CD14-positive monocyte (primary cell): Measurements from ENCODE around the gene ZBED4. TPM values are rescaled to one million over a fixed set of nuclear protein-coding genes. Genes with fewer than 3 reads are reported as not detected.
A peak's percentile ranks its signal among the peaks of the same experiment; 100 is the strongest.

Experiments used
- DNase-seq, 3 donors: peaks; one replicate each; pipeline ENCODE4 v3.0.0-alpha.2; 2011 to 2022
- H2AFZ ChIP-seq: 2 replicates; pipeline ENCODE4 v1.6.0; 2012; ENCODE audit warnings: mild to moderate bottlenecking, low read depth, low read length, inconsistent platforms; ENCODE audit not compliant: insufficient read depth, poor library complexity, severe bottlenecking
- H3K27ac ChIP-seq, 2 donors: 1 replicate in 1 of 2; 2 replicates in 1 of 2; pipeline ENCODE4 v1.5.1; 2012 to 2013; ENCODE audit warnings: low read length in 2 of 2, control low read depth in 1 of 2, inconsistent platforms in 1 of 2, low read depth in 1 of 2, mild to moderate bottlenecking in 1 of 2
- H3K27me3 ChIP-seq, 2 donors: one replicate each; pipeline versions ENCODE4 v1.6.0 to v1.6.1; 2011 to 2013; ENCODE audit warnings: low read length in 2 of 2; ENCODE audit not compliant: control insufficient read depth in 2 of 2, insufficient read depth in 2 of 2
- H3K36me3 ChIP-seq, 2 donors: replicated peaks in 1 of 2; 1 replicate in 1 of 2; 2 replicates in 1 of 2; pipeline versions ENCODE4 v1.5.1 to v1.6.1; 2012 to 2013; ENCODE audit warnings: low read length in 2 of 2, control low read depth in 1 of 2, inconsistent platforms in 1 of 2, mild to moderate bottlenecking in 1 of 2; ENCODE audit not compliant: insufficient read depth in 2 of 2, control insufficient read depth in 1 of 2
- H3K4me1 ChIP-seq, 2 donors: 1 replicate in 1 of 2; 2 replicates in 1 of 2; pipeline versions ENCODE4 v1.5.1 to v1.6.1; 2012 to 2013; ENCODE audit warnings: low read length in 2 of 2, control low read depth in 1 of 2, inconsistent platforms in 1 of 2, mild to moderate bottlenecking in 1 of 2, moderate library complexity in 1 of 2; ENCODE audit not compliant: insufficient read depth in 2 of 2, control insufficient read depth in 1 of 2
- H3K4me2 ChIP-seq: replicated peaks from 2 replicates; pipeline ENCODE3; 2012; ENCODE audit warnings: low read length, moderate library complexity, mild to moderate bottlenecking; ENCODE audit not compliant: poor library complexity, severe bottlenecking; ENCODE audit errors: extremely low read depth
- H3K4me3 ChIP-seq, 3 experiments: fragments of 200-600 bp in 1 of 3; sonication (generic) in 1 of 3; replicated peaks in 1 of 3; 1 replicate in 2 of 3; 2 replicates in 1 of 3; pipeline ENCODE4 v1.5.1; 2011 to 2013; ENCODE audit warnings: low read length in 3 of 3, mild to moderate bottlenecking in 3 of 3, control low read depth in 2 of 3, low read depth in 2 of 3, inconsistent platforms in 1 of 3, moderate library complexity in 1 of 3
- H3K79me2 ChIP-seq: 2 replicates; pipeline ENCODE4 v1.6.0; 2012; ENCODE audit warnings: mild to moderate bottlenecking, control low read depth, inconsistent platforms, low read length, moderate library complexity; ENCODE audit not compliant: insufficient read depth
- H3K9ac ChIP-seq: 2 replicates; pipeline ENCODE4 v1.6.0; 2017; ENCODE audit warnings: low read length, mild to moderate bottlenecking; ENCODE audit not compliant: insufficient read depth, poor library complexity, severe bottlenecking
- H3K9me3 ChIP-seq, 2 donors: replicated peaks in 1 of 2; 1 replicate in 1 of 2; 2 replicates in 1 of 2; pipeline versions ENCODE4 v1.5.1 to v1.6.1; 2012 to 2013; ENCODE audit warnings: low read length in 2 of 2, control low read depth in 1 of 2; ENCODE audit not compliant: control insufficient read depth in 1 of 2, insufficient read depth in 1 of 2
- H4K20me1 ChIP-seq: 2 replicates; pipeline ENCODE4 v1.6.0; 2012; ENCODE audit warnings: mild to moderate bottlenecking, low read length, control low read depth, moderate library complexity; ENCODE audit not compliant: insufficient read depth
- H3K27ac Mint-ChIP-seq, 7 donors: one replicate each; pipeline ENCODE4 v1.8.0; 2020; ENCODE audit warnings: mild to moderate bottlenecking in 7 of 7, mixed read lengths in 7 of 7, moderate library complexity in 6 of 7, inconsistent platforms in 2 of 7
- H3K27me3 Mint-ChIP-seq, 3 donors: one replicate each; pipeline ENCODE4 v1.8.0; 2021 to 2022; ENCODE audit warnings: low read depth in 3 of 3, mild to moderate bottlenecking in 3 of 3, mixed read lengths in 3 of 3, moderate library complexity in 3 of 3, inconsistent platforms in 1 of 3
- H3K36me3 Mint-ChIP-seq, 2 donors: one replicate each; pipeline ENCODE4 v1.8.0; 2020; ENCODE audit warnings: mixed read lengths in 2 of 2, inconsistent platforms in 1 of 2, mild to moderate bottlenecking in 1 of 2
- H3K4me1 Mint-ChIP-seq: one replicate; pipeline ENCODE4 v1.8.0; 2020; ENCODE audit warnings: mild to moderate bottlenecking, mixed read lengths
- H3K4me3 Mint-ChIP-seq, 2 donors: one replicate each; pipeline ENCODE4 v1.8.0; 2020; ENCODE audit warnings: mild to moderate bottlenecking in 2 of 2, mixed read lengths in 2 of 2, moderate library complexity in 1 of 2
- H3K9me3 Mint-ChIP-seq, 7 donors: one replicate each; pipeline ENCODE4 v1.8.0; 2020 to 2022; ENCODE audit warnings: mixed read lengths in 7 of 7, mild to moderate bottlenecking in 6 of 7, moderate library complexity in 6 of 7, inconsistent platforms in 2 of 7
- WGBS: methylation state at CpG from one replicate; pipeline ENCODE4 v1.1.5; 2013; ENCODE audit warnings: missing lambda C conversion rate; ENCODE audit not compliant: insufficient coverage; 5-methylcytosine and 5-hydroxymethylcytosine counted together
- intact Hi-C, 2 donors: fragments of 100-400 bp; cut with micrococcal nuclease; formaldehyde crosslinking; loops; one replicate each; pipeline versions ENCODE4 v1.15.0 to v1.15.1; 2023
- polyA plus RNA-seq, 3 donors: library from polyadenylated mRNA; depleted of rRNA in 1 of 3; unstranded in 2 of 3; stranded (reverse) in 1 of 3; fragments of 300-500 nt in 2 of 3; fragments of >200 nt in 1 of 3; fragmentation: Illumina TruSeq in 2 of 3; gene quantifications; 1 replicate in 2 of 3; 2 replicates in 1 of 3; pipeline ENCODE4 v1.2.3, GENCODE V29; 2012 to 2021
- TF ChIP-seq, protein P1 (sequence below): fragments of 200-600 bp; IDR thresholded peaks from one replicate; pipeline ENCODE4 v1.8.0; 2022; ENCODE audit warnings: antibody characterized with exemption, mild to moderate bottlenecking

ZBED4 gene
- polyA plus RNA-seq, 3 donors = 3.8 to 8.2 (median 5.7) TPM

DNA sequence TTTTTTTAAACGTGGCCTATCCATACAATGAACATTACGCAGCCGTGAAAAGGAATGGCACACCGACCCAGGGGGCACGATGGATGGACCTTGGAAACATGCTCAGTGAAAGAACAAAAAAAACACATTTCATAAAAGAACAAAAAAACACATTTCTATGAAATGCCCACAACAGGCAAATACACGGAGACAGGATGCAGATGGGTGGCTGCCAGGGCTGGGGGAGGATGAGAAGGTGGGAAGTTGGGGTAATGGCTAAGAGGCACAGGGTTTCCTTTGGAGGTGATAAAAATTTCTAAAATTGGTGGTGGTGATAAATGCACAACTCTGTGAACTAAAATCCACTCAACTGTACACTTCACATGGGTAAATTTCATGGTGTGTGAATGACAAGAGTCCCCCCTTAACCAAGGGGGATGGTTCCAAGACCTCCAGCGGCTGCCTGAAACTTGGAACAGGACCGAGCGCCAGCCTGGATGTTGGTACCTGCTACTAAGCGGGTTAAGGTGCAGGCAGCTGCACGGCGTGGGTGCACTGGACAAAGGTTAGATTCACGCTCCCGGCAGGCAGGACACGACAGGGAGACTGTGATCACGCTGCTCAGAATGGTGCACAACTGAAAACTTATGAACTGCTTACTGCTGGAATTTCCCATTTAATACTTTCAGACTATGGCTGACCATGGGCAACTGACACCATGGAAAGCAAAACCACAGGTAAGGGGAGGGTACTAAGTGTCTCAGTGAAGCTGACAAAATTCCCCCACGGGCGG, 42.4 kb upstream of the ZBED4 start:
- H3K4me3 Mint-ChIP-seq = no peak overlapping the region
- no peak overlapping the region for H3K4me3 ChIP-seq
- peaks cover 0 to 2% (median 0%) of the 10 kb centered on the region in 3 donors for H3K27me3 Mint-ChIP-seq
- peaks cover 14 to 44% of the 10 kb centered on the region in 2 donors for H3K36me3 ChIP-seq
- H3K36me3 Mint-ChIP-seq = peaks cover 32 to 39% of the 10 kb centered on the region in 2 donors
- no peaks in the 10 kb centered on the region for H3K9me3 Mint-ChIP-seq
- DNase-seq = no peak
- H4K20me1 ChIP-seq = peaks cover 99% of the 10 kb centered on the region
- intact Hi-C loops = no loop called here
- H2AFZ ChIP-seq = no peak overlapping the region
- no peaks in the 10 kb centered on the region for H3K9me3 ChIP-seq
- H3K79me2 ChIP-seq = peaks cover 98% of the 10 kb centered on the region
- peak overlapping the region in 4 of 7 donors; percentile 48 to 81 (median 56) for H3K27ac Mint-ChIP-seq
- H3K27ac ChIP-seq = peak overlapping the region in 1 of 2 donors; percentile 4
- no peaks in the 10 kb centered on the region for H3K27me3 ChIP-seq
- no peak overlapping the region for H3K4me2 ChIP-seq
- 16% methylated on average over 10 of the region's 18 CpGs for WGBS
- peaks cover 41% of the 10 kb centered on the region for H3K4me1 Mint-ChIP-seq
- H3K9ac ChIP-seq = no peak overlapping the region
- TF ChIP-seq, protein P1, sequence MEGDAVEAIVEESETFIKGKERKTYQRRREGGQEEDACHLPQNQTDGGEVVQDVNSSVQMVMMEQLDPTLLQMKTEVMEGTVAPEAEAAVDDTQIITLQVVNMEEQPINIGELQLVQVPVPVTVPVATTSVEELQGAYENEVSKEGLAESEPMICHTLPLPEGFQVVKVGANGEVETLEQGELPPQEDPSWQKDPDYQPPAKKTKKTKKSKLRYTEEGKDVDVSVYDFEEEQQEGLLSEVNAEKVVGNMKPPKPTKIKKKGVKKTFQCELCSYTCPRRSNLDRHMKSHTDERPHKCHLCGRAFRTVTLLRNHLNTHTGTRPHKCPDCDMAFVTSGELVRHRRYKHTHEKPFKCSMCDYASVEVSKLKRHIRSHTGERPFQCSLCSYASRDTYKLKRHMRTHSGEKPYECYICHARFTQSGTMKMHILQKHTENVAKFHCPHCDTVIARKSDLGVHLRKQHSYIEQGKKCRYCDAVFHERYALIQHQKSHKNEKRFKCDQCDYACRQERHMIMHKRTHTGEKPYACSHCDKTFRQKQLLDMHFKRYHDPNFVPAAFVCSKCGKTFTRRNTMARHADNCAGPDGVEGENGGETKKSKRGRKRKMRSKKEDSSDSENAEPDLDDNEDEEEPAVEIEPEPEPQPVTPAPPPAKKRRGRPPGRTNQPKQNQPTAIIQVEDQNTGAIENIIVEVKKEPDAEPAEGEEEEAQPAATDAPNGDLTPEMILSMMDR = no peak
- peaks cover 16 to 30% of the 10 kb centered on the region in 2 donors for H3K4me1 ChIP-seq

DNA sequence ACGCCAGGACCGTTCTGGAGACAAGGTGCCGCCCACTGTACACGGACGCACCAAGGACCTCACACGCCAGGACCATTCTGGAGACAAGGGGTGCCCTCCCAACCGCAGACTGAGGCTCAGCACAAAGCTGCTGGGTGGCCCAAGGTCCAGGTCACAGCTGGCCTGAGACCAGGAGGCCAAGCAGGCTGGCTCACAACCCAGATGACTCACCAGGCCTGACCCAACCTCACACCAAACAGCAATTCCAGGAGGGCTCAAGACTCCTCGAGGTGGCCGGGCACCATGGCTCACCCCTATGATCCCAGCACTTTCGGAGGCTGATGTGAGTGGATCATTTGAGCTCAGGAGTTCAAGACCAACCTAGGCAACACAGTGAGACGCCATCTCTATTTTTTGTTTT, 40.8 kb upstream of the ZBED4 start:
- H3K9ac ChIP-seq = no peak overlapping the region
- no peak overlapping the region for H2AFZ ChIP-seq
- Mint-ChIP-seq H3K36me3 (peaks cover 36 to 50% of the 10 kb centered on the region in 2 donors), H3K4me3 (no peak overlapping the region), H3K27me3 (peaks cover 0 to 2% (median 0%) of the 10 kb centered on the region in 3 donors), H3K9me3 (no peaks in the 10 kb centered on the region), H3K27ac (peak overlapping the region in 2 of 7 donors; percentile 27 to 32), H3K4me1 (peaks cover 38% of the 10 kb centered on the region)
- intact Hi-C loops = no loop called here
- peaks cover 28 to 49% of the 10 kb centered on the region in 2 donors for H3K36me3 ChIP-seq
- H3K27ac ChIP-seq = no peak overlapping the region
- peaks cover 99% of the 10 kb centered on the region for H4K20me1 ChIP-seq
- no peaks in the 10 kb centered on the region for H3K27me3 ChIP-seq
- H3K4me1 ChIP-seq = peaks cover 16 to 29% of the 10 kb centered on the region in 2 donors
- TF ChIP-seq, protein P1 = no peak
- no peaks in the 10 kb centered on the region for H3K9me3 ChIP-seq
- H3K4me3 ChIP-seq = no peak overlapping the region
- H3K79me2 ChIP-seq = peaks cover 98% of the 10 kb centered on the region
- no peak for DNase-seq
- 93% methylated on average over 8 of the region's 11 CpGs for WGBS
- H3K4me2 ChIP-seq = no peak overlapping the region
